ENCODE measurements around the gene PTPN14. TPM values are rescaled to one million over a fixed set of nuclear protein-coding genes. Genes with fewer than 3 reads are reported as not detected.

The PTPN14 gene
- total and polyA plus RNA-seq, 2 of the 8 experiments (the other 6 are each of a cell fraction or from before 2014, with no cell fraction given): 14.4 to 93.6 TPM

- TF ChIP-seq, protein P1, sequence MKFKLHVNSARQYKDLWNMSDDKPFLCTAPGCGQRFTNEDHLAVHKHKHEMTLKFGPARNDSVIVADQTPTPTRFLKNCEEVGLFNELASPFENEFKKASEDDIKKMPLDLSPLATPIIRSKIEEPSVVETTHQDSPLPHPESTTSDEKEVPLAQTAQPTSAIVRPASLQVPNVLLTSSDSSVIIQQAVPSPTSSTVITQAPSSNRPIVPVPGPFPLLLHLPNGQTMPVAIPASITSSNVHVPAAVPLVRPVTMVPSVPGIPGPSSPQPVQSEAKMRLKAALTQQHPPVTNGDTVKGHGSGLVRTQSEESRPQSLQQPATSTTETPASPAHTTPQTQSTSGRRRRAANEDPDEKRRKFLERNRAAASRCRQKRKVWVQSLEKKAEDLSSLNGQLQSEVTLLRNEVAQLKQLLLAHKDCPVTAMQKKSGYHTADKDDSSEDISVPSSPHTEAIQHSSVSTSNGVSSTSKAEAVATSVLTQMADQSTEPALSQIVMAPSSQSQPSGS (IDR thresholded peaks at IDR 0.05; ENCODE audit: low read length): no peak
- TF ChIP-seq BACH1 (IDR thresholded peaks at IDR 0.05; ENCODE audit: low read length): no peak
- TF ChIP-seq EP300 (IDR thresholded peaks at IDR 0.05; ENCODE audit: borderline replicate concordance in 1 of 2, low read depth in 2 of 2, low read length in 2 of 2): no peak
Measured at GRCh38 chr1:214401666-214402065, 149.7 kb downstream of the PTPN14 start (continued).
